Activated CD4-positive, alpha-beta memory T cell treated with anti-CD3 and anti-CD28 coated beads, Interleukin-2, amount 10 ng/mL, durations not matched to agents 7 days and 5 days (primary cell): ENCODE data around the gene SCAF4. TPM values are rescaled to one million over a fixed set of nuclear protein-coding genes. Genes with fewer than 3 reads are reported as not detected.
"Not testable (repeated sequence)": the region's sequence is repeated elsewhere in the genome, so short reads cannot be mapped to it uniquely, and the experiment has no call there.

ENCODE experiments used
- CTCF ChIA-PET: fragments of 350-600 bp; sonication (Branson Sonifier 250); formaldehyde crosslinking; loops from one replicate; lab custom pipeline; 2021; ENCODE audit warnings: antibody characterized with exemption, inconsistent platforms; lab: Charles Lee
- POLR2A ChIA-PET: fragments of 350-600 bp; sonication (Branson Sonifier 250); formaldehyde crosslinking; loops from one replicate; lab custom pipeline; 2021; ENCODE audit warnings: antibody characterized with exemption; lab: Charles Lee
- DNase-seq: peaks from one replicate; pipeline ENCODE4 v3.0.0-alpha.2; 2020
- H3K27ac Mint-ChIP-seq: one replicate; pipeline ENCODE4 v1.8.0; 2021; ENCODE audit warnings: mild to moderate bottlenecking, mixed read lengths
- H3K27me3 Mint-ChIP-seq: one replicate; pipeline ENCODE4 v1.8.0; 2021; ENCODE audit warnings: mixed read lengths
- H3K36me3 Mint-ChIP-seq: one replicate; pipeline ENCODE4 v1.8.0; 2021; ENCODE audit warnings: low read depth, mixed read lengths
- H3K4me1 Mint-ChIP-seq: one replicate; pipeline ENCODE4 v1.8.0; 2021; ENCODE audit warnings: mixed read lengths
- H3K4me3 Mint-ChIP-seq: one replicate; pipeline ENCODE4 v1.8.0; 2021; ENCODE audit warnings: mild to moderate bottlenecking, mixed read lengths
- H3K9me3 Mint-ChIP-seq: one replicate; pipeline ENCODE4 v1.8.0; 2021; ENCODE audit warnings: mixed read lengths
- total RNA-seq, 2 experiments: library from RNA; stranded (reverse); gene quantifications; one replicate each; pipeline ENCODE4 v1.2.3, GENCODE V29; 2021

The SCAF4 gene
- total RNA-seq, 2 experiments from 2014 or later, result 49.0 to 49.3 TPM

DNA sequence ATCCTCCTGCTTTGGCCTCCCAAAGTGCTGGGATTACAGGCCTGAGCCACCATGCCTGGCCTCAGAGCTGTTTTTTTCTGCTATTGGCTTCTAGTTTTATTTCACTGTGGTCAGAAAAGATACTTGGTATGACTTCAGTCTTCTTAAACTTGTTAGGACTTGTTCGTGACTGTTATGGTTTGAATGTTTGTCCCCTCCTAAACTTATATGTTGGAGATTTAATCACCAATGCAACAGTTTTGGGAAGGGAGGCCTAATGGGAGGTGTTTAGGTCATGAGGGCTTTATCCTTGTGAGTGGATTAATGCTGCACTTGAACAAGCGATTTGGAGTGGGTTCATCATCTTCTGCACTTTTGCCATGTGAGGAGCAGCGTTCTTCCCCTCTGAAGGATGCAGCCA, 96.9 kb downstream of the SCAF4 start:
- no peaks in the 10 kb centered on the region for H3K9me3 Mint-ChIP-seq
- DNase-seq, result no peak
- H3K4me3 Mint-ChIP-seq, result no peak overlapping the region
- H3K4me1 Mint-ChIP-seq, result no peaks in the 10 kb centered on the region
- no peaks in the 10 kb centered on the region for H3K36me3 Mint-ChIP-seq
- POLR2A ChIA-PET, result no interaction called here
- no peaks in the 10 kb centered on the region for H3K27me3 Mint-ChIP-seq
- CTCF ChIA-PET, result no interaction called here
- H3K27ac Mint-ChIP-seq, result no peak overlapping the region

DNA sequence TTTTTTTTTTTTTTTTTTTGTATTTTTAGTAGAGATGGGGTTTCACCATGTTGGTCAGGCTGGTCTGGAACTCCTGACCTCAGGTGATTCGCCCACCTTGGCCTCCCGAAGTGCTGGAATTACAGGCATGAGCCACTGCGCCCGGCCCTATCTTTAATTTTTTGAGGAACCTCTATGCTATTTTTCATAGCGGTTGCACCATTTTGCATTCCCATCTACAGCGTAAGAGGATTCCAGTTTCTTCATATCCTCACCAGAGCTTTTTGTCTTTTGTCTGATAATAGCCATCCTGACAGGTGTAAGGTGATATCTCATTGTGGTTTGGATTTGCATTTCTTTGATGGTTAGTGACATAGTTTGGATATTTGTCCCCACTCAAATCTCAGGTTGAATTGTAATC, 100.0 kb downstream of the SCAF4 start:
- H3K27me3 Mint-ChIP-seq, POLR2A ChIA-PET, DNase-seq, H3K4me1 Mint-ChIP-seq, H3K36me3 Mint-ChIP-seq, H3K4me3 Mint-ChIP-seq, H3K27ac Mint-ChIP-seq, H3K9me3 Mint-ChIP-seq, CTCF ChIA-PET: not testable (repeated sequence)

DNA sequence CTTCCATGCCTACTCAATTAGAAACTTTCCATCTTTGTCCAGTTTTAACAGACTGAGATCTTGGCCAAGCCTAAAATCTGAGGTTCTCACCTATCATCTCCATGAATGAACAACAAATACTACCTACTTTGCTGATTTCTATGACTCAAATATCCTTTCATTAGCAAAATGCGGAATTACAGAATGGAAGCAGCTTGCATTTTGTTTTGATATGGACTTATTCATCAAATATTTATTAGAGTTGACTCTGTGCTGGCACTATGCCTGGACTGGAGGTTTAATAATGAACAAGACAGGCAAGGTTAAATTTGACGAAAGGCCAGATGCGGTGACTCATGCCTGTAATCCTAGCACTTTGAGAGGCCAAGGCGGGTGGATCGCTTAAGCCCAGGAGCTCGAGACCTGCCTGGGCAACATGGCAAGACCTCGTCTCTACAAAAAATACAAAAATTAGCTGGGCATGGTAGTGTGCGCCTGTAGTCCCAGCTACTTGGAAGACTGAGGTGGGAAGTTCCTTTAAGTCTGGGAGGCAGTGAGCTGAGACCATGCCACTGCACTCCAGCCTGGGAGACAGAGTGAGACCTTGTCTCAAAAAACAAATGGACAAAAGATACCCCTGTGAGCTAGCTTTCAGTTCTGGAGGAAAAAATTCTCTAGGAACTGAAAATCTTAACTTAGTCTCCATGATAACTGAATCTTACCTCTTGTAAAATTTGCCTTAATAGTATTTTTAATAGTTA, 101.8 kb downstream of the SCAF4 start:
- H3K27ac Mint-ChIP-seq, result no peak overlapping the region
- POLR2A ChIA-PET, result no interaction called here
- no peak for DNase-seq
- no peak overlapping the region for H3K4me3 Mint-ChIP-seq
- CTCF ChIA-PET, result interaction anchor here (0.6 kb wide), 1 partner anchor 64 kb away, joined by 3 read pairs; no protein-coding TSS in a partner anchor
- no peaks in the 10 kb centered on the region for H3K4me1 Mint-ChIP-seq
- no peaks in the 10 kb centered on the region for H3K36me3 Mint-ChIP-seq
- no peaks in the 10 kb centered on the region for H3K9me3 Mint-ChIP-seq
- H3K27me3 Mint-ChIP-seq, result peaks cover 4% of the 10 kb centered on the region

DNA sequence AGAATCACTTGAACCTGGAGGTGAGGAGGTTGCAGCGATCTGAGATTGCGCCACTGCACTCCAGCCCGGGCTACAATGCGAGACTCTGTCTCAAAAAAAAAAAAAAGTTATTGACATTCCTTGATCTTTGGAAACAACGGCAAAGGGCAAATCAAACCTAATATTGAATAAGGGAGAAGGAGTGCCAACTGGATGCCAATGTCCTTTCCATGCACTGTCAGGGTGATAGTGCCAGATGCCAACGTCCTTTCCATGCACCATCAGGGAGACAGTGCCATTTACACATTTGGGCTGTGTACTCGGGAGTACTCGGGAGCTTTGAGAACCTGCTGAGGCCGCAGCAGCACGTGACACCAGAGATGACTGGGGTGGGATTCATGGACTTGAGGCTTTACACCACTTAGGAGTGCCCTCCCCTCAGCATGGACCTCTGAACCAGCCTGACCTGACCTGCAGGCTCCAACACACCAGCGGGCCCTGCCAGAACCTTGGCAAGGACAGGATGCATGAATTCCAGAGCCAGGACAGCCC, 106.9 kb downstream of the SCAF4 start:
- no peaks in the 10 kb centered on the region for H3K9me3 Mint-ChIP-seq
- no peak for DNase-seq
- H3K27ac Mint-ChIP-seq, result no peak overlapping the region
- peaks cover 4% of the 10 kb centered on the region for H3K27me3 Mint-ChIP-seq
- no peaks in the 10 kb centered on the region for H3K36me3 Mint-ChIP-seq
- no peak overlapping the region for H3K4me3 Mint-ChIP-seq
- peaks cover 6% of the 10 kb centered on the region for H3K4me1 Mint-ChIP-seq
- CTCF ChIA-PET, result no interaction called here
- POLR2A ChIA-PET, result no interaction called here

DNA sequence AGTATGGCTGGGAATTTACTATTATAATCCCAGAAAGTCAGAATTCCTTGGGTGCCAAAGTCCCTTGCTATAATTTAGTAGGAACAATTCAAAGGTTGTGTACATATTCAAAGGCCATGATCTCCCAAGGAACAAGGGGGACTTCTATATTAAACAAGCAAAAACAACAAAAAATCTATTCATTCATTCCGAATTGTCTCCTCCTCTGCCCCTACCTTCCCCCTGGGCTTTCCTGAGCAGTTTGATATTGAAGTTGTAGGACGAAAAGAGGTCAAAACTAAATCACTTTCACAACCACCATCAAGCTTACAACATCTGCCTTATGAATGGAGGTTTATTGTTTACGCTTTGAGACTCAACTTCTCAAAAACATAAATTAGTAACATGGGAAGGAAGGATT, 107.7 kb downstream of the SCAF4 start:
- peaks cover 1% of the 10 kb centered on the region for H3K9me3 Mint-ChIP-seq
- H3K36me3 Mint-ChIP-seq, result no peaks in the 10 kb centered on the region
- POLR2A ChIA-PET, result no interaction called here
- H3K4me3 Mint-ChIP-seq, result no peak overlapping the region
- peaks cover 8% of the 10 kb centered on the region for H3K4me1 Mint-ChIP-seq
- CTCF ChIA-PET, result no interaction called here
- H3K27me3 Mint-ChIP-seq, result peaks cover 4% of the 10 kb centered on the region
- no peak for DNase-seq
- no peak overlapping the region for H3K27ac Mint-ChIP-seq

DNA sequence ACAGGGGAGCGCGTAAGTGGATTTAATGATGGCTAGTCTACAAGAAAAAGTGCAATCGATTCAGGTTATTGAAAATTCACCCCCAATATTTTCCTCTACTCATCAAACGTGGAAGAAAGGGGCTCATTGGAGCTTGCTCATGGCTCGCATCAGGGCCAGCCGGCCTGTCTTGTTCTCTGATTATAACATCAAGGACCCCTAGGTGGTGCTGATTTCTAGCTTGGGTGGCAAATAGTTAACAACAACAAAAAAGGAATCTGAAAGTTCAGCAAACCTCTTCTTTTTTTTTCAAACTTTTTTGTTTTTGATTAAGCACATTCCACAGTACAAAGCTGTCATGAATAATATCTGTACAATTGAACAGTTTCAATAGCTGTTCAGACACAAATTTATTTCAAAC, 108.3 kb downstream of the SCAF4 start:
- Mint-ChIP-seq H3K4me3 (no peak overlapping the region), H3K4me1 (peaks cover 13% of the 10 kb centered on the region)
- CTCF ChIA-PET, result no interaction called here

DNA sequence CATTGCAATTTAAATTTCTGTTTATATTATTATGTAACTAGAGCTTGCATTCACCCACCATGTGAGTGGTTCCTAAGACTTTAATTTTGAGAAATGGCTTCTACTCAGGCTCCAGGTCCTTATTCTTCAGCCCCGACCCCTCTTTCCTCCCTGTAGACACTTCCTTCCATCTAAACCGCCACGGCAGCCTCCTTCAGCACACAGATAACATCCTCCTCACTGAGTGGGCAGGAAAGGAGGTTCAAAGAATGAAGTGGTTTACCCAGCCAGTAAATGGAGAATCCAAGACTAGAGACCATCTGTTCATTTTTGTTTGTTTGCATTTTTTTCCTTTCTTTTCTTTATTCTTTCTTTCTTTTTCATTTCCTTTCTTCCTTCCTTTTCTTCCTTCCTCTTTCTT, 109.5 kb downstream of the SCAF4 start:
- DNase-seq, result no peak
- Mint-ChIP-seq H3K4me1 (peaks cover 15% of the 10 kb centered on the region), H3K36me3 (no peaks in the 10 kb centered on the region), H3K27ac (no peak overlapping the region), H3K27me3 (no peaks in the 10 kb centered on the region), H3K4me3 (no peak overlapping the region), H3K9me3 (peaks cover 3% of the 10 kb centered on the region)
- CTCF ChIA-PET, result no interaction called here
- POLR2A ChIA-PET, result no interaction called here

More for the DNA sequence above, 108.3 kb downstream of the SCAF4 start:
- DNase-seq, result no peak
- POLR2A ChIA-PET, result no interaction called here
- Mint-ChIP-seq H3K27me3 (peaks cover 4% of the 10 kb centered on the region), H3K9me3 (peaks cover 3% of the 10 kb centered on the region), H3K27ac (no peak overlapping the region), H3K36me3 (no peaks in the 10 kb centered on the region)

Other genes starting within 250 kb of the SCAF4 start
- 100 to 1,000 TPM; 197 to 206 TPM for gene SOD1, start 72.4 kb downstream of the SCAF4 start, total RNA-seq
- under 1 TPM; 0.03 to 0.05 TPM for gene HUNK, start 140.9 kb upstream of the SCAF4 start, total RNA-seq